ENCODE results near the gene IFI27L1. TPM values are rescaled to one million over a fixed set of nuclear protein-coding genes. Genes with fewer than 3 reads are reported as not detected.

The IFI27L1 gene
- total RNA-seq, 4 donors from 2014 or later: 7.1 to 32.8 (median 14.3) TPM

- no peak for TF ChIP-seq POLR2A (IDR thresholded peaks at IDR 0.05)
- no peak for TF ChIP-seq CTCF (IDR thresholded peaks at IDR 0.05)
- no peaks in the 10 kb centered on the region for H3K4me1 ChIP-seq
- no peak overlapping the region for H3K27ac ChIP-seq
- H3K9me3 ChIP-seq: no peaks in the 10 kb centered on the region
- intact Hi-C loops (cut with DNase I; ENCODE audit: low total_unique reads): no loop called here
- no peak overlapping the region for H3K4me3 ChIP-seq
- no peaks in the 10 kb centered on the region for H3K27me3 ChIP-seq
- DNase-seq: no peak
- H3K36me3 ChIP-seq: no peaks in the 10 kb centered on the region
Observed at GRCh38 chr14:94102768-94103482, 21.8 kb downstream of the IFI27L1 start.

- H3K4me3 ChIP-seq: no peak overlapping the region
- DNase-seq: no peak
- intact Hi-C loops (cut with DNase I; ENCODE audit: low total_unique reads): no loop called here
- TF ChIP-seq CTCF (IDR thresholded peaks at IDR 0.05) (no peak), POLR2A (IDR thresholded peaks at IDR 0.05) (no peak)
- H3K4me1 ChIP-seq: no peaks in the 10 kb centered on the region
- no peak overlapping the region for H3K27ac ChIP-seq
- no peaks in the 10 kb centered on the region for H3K27me3 ChIP-seq
- H3K36me3 ChIP-seq: no peaks in the 10 kb centered on the region
- H3K9me3 ChIP-seq: no peaks in the 10 kb centered on the region
Observed at GRCh38 chr14:94103554-94104150, 22.5 kb downstream of the IFI27L1 start.

GRCh38 chr14:94104731-94105130 is 23.6 kb downstream of the IFI27L1 start:
- no peak for DNase-seq
- no peak overlapping the region for H3K4me3 ChIP-seq
- no peak overlapping the region for H3K27ac ChIP-seq
- H3K27me3 ChIP-seq: no peaks in the 10 kb centered on the region
- intact Hi-C loops (cut with DNase I; ENCODE audit: low total_unique reads): no loop called here
- H3K36me3 ChIP-seq: no peaks in the 10 kb centered on the region
- no peak for TF ChIP-seq CTCF (IDR thresholded peaks at IDR 0.05)
- TF ChIP-seq POLR2A (IDR thresholded peaks at IDR 0.05): no peak
- H3K4me1 ChIP-seq: no peaks in the 10 kb centered on the region
- H3K9me3 ChIP-seq: no peaks in the 10 kb centered on the region

- Histone ChIP-seq H3K36me3 (no peaks in the 10 kb centered on the region), H3K9me3 (no peaks in the 10 kb centered on the region), H3K27ac (peak overlapping the region; percentile 79 to 90), H3K4me1 (no peaks in the 10 kb centered on the region), H3K27me3 (no peaks in the 10 kb centered on the region), H3K4me3 (no peak overlapping the region)
- TF ChIP-seq POLR2A (IDR thresholded peaks at IDR 0.05) (no peak), CTCF (IDR thresholded peaks at IDR 0.05) (no peak)
- no peak for DNase-seq
- intact Hi-C loops (cut with DNase I; ENCODE audit: low total_unique reads): no loop called here
Observed at GRCh38 chr14:94109915-94110250, 28.8 kb downstream of the IFI27L1 start.

GRCh38 chr14:94110552-94111181 is 29.6 kb downstream of the IFI27L1 start, which contains the start of gene IFI27:
TSS of gene IFI27 (plus strand) at chr14:94110736.
- no peak for TF ChIP-seq CTCF (IDR thresholded peaks at IDR 0.05)
- TF ChIP-seq POLR2A (IDR thresholded peaks at IDR 0.05): peak; percentile 57 to 86
- H3K9me3 ChIP-seq: no peaks in the 10 kb centered on the region
- no peaks in the 10 kb centered on the region for H3K27me3 ChIP-seq
- no peaks in the 10 kb centered on the region for H3K4me1 ChIP-seq
- H3K27ac ChIP-seq: peak within 1 kb of the TSS; percentile 79 to 90
- H3K4me3 ChIP-seq: peak within 1 kb of the TSS; percentile 26 to 32
- no peaks in the 10 kb centered on the region for H3K36me3 ChIP-seq
- peak; percentile 53 to 72 for DNase-seq
- intact Hi-C loops (cut with DNase I; ENCODE audit: low total_unique reads): no loop called here
